ENCODE data around the gene PC. TPM values are rescaled to one million over a fixed set of nuclear protein-coding genes. Genes with fewer than 3 reads are reported as not detected.

PC gene
- polyA plus RNA-seq, 1 of the 3 experiments (the other 2 are of a cell fraction) = 9.7 TPM

DNA sequence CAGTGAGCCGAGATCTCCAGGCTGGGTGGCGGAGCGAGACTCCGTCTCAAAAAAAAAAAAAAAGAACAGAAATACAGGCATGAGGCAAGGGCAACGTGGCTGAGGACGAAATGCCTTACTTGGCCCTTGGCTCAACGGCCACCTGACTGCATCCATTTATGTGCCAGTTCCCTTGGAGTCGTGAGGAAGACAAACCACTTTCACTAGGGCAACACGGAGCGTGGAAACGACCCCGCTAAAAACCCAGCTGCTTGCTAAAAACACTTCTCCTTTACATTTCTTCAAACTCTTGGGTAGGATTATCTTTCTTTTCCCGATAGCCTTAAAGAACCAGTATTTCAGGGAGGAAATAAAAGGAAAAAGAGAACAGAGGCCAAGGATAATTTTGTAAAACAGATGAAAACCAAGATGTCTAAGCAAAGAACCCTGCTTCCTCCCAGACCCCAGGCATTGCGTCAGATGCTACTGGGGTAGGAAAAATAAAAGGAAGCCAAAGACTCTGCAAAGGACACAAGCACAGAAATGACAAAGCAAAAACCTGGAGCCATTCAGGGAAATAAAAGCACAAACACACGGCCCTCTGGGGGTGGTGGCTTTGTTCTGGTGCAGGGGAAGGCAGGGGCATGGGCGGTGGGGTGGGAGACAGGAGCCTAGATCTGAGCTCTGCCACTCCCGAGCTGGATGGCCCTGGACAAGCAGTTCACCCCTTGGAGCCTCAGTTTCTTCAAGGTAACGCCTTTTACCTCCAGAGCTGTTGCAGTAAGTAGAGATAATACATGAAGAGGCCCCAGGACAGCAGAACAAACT lies 37.0 kb downstream of the PC start:
- Histone ChIP-seq H3K79me2 (ENCODE audit: insufficient read depth) (no peaks in the 10 kb centered on the region), H3K9ac (no peak overlapping the region), H3K9me3 (no peaks in the 10 kb centered on the region), H3K9me2 (no peaks in the 10 kb centered on the region), H3K27ac (ENCODE audit: low read depth in 2 of 2, low read length in 1 of 2) (no peak overlapping the region), H3K4me1 (ENCODE audit: control insufficient read depth in 1 of 2, insufficient read depth in 2 of 2, low read depth in 1 of 2, low read length in 1 of 2) (no peaks in the 10 kb centered on the region; a peak in 1 of 4 replicates), H4K20me1 (ENCODE audit: insufficient read depth) (no peaks in the 10 kb centered on the region), H2AFZ (ENCODE audit: low read depth) (no peak overlapping the region), H3F3A (replicated peaks; ENCODE audit: insufficient read depth) (no peaks in the 10 kb centered on the region), H3K4me2 (no peak overlapping the region), H3K36me3 (replicated peaks in 1 of 2; ENCODE audit: control insufficient read depth in 1 of 2, insufficient read depth in 2 of 2, low read length in 1 of 2) (no peaks in the 10 kb centered on the region), H3K27me3 (ENCODE audit: insufficient read depth) (no peaks in the 10 kb centered on the region), H3K4me3 (ENCODE audit: low read depth in 2 of 2, low read length in 1 of 2) (no peak overlapping the region)
- DNase-seq = no peak
- 90% methylated on average over 18 of the region's 18 CpGs for WGBS (ENCODE audit: low lambda C conversion rate)
- ChIA-PET POLR2A (no interaction called here), CTCF (interaction anchor here (1.1 to 1.2 kb wide), 3 partner anchors 37 to 101 kb away, joined by 3 read pairs; partner anchors contain the start of gene SYT12)
- TF ChIP-seq, protein P1, sequence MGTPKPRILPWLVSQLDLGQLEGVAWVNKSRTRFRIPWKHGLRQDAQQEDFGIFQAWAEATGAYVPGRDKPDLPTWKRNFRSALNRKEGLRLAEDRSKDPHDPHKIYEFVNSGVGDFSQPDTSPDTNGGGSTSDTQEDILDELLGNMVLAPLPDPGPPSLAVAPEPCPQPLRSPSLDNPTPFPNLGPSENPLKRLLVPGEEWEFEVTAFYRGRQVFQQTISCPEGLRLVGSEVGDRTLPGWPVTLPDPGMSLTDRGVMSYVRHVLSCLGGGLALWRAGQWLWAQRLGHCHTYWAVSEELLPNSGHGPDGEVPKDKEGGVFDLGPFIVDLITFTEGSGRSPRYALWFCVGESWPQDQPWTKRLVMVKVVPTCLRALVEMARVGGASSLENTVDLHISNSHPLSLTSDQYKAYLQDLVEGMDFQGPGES (IDR thresholded peaks at IDR 0.05; ENCODE audit: low read depth, low read length) = no peak
- TF ChIP-seq FOSL2 (IDR thresholded peaks at IDR 0.05; ENCODE audit: borderline replicate concordance, low read depth) = no peak
- TF ChIP-seq GABPA (IDR thresholded peaks at IDR 0.05; ENCODE audit: low read depth) = no peak
- no peak for TF ChIP-seq SMC3 (IDR thresholded peaks at IDR 0.05; ENCODE audit: low read depth, low read length)
- TF ChIP-seq USF1 (IDR thresholded peaks at IDR 0.05; ENCODE audit: borderline replicate concordance, low read depth) = no peak
- TF ChIP-seq TEAD4 (IDR thresholded peaks at IDR 0.05; ENCODE audit: borderline replicate concordance, insufficient read depth) = no peak
- TF ChIP-seq, protein P2, sequence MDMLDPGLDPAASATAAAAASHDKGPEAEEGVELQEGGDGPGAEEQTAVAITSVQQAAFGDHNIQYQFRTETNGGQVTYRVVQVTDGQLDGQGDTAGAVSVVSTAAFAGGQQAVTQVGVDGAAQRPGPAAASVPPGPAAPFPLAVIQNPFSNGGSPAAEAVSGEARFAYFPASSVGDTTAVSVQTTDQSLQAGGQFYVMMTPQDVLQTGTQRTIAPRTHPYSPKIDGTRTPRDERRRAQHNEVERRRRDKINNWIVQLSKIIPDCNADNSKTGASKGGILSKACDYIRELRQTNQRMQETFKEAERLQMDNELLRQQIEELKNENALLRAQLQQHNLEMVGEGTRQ (IDR thresholded peaks at IDR 0.05; ENCODE audit: borderline replicate concordance, low read depth, low read length) = no peak
- TF ChIP-seq, protein P3, sequence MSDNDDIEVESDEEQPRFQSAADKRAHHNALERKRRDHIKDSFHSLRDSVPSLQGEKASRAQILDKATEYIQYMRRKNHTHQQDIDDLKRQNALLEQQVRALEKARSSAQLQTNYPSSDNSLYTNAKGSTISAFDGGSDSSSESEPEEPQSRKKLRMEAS (IDR thresholded peaks at IDR 0.05; ENCODE audit: low read depth) = no peak
- TF ChIP-seq, protein P4, sequence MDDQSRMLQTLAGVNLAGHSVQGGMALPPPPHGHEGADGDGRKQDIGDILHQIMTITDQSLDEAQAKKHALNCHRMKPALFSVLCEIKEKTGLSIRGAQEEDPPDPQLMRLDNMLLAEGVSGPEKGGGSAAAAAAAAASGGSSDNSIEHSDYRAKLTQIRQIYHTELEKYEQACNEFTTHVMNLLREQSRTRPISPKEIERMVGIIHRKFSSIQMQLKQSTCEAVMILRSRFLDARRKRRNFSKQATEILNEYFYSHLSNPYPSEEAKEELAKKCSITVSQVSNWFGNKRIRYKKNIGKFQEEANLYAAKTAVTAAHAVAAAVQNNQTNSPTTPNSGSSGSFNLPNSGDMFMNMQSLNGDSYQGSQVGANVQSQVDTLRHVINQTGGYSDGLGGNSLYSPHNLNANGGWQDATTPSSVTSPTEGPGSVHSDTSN (IDR thresholded peaks at IDR 0.05) = no peak
- no peak for TF ChIP-seq TAF1 (IDR thresholded peaks at IDR 0.05; ENCODE audit: borderline replicate concordance, low read depth, low read length)
- no peak for TF ChIP-seq MXI1 (IDR thresholded peaks at IDR 0.05; ENCODE audit: low read depth, low read length)
- TF ChIP-seq EP300 (IDR thresholded peaks at IDR 0.05; ENCODE audit: borderline replicate concordance in 1 of 2, low read depth in 1 of 2, low read length in 1 of 2) = no peak
- TF ChIP-seq MEF2A (IDR thresholded peaks at IDR 0.05; ENCODE audit: borderline replicate concordance, low read depth) = no peak

Measured in SK-N-SH (cell line).